IMR-90 (cell line): ENCODE data around the gene TLL1. TPM values are rescaled to one million over a fixed set of nuclear protein-coding genes. Genes with fewer than 3 reads are reported as not detected.

Experiments used
- ATAC-seq: fragments of 200-7000 bp; cut with Tn5 transposase; 2 replicates; pipeline ENCODE4 v1.9.1; 2020; ENCODE audit warnings: low read depth, mild to moderate bottlenecking, moderate library complexity
- BruUV-seq: library from RNA; stranded (reverse); fragments of 400-500 nt; replicated peaks from 2 replicates; lab custom pipeline; 2021; lab: Mats Ljungman, UMichigan
- CTCF ChIA-PET: fragments of 300-600 bp; formaldehyde crosslinking; extraction: SDS; loops from one replicate; lab custom pipeline; 2021; ENCODE audit warnings: antibody characterized with exemption; lab: Yijun Ruan, JAX
- POLR2A ChIA-PET: fragments of 300-600 bp; sonication (Branson Sonifier 250); formaldehyde crosslinking; loops from one replicate; lab custom pipeline; 2022; ENCODE audit warnings: antibody characterized with exemption; ENCODE audit not compliant: unreplicated experiment; lab: Charles Lee
- DNase-seq: peaks from one replicate; pipeline ENCODE4 v3.0.0; 2013
- H2AFZ ChIP-seq: replicated peaks from 2 replicates; pipeline ENCODE3; 2013; ENCODE audit warnings: low read length, mild to moderate bottlenecking; ENCODE audit not compliant: poor library complexity
- H2AK5ac ChIP-seq: 2 replicates; pipeline ENCODE4 v1.6.1; 2013; ENCODE audit warnings: low read depth, low read length, inconsistent platforms
- H2AK9ac ChIP-seq: replicated peaks from 2 replicates; pipeline ENCODE3; 2013; ENCODE audit warnings: mild to moderate bottlenecking, low read depth, low read length, moderate library complexity; ENCODE audit not compliant: poor library complexity
- H2BK120ac ChIP-seq: 2 replicates; pipeline ENCODE4 v1.6.1; 2013; ENCODE audit warnings: low read depth, low read length, inconsistent platforms
- H2BK15ac ChIP-seq: 3 replicates; pipeline ENCODE4 v1.6.1; 2013; ENCODE audit warnings: low read depth, low read length, inconsistent platforms
- H2BK20ac ChIP-seq: 2 replicates; pipeline ENCODE4 v1.6.1; 2013; ENCODE audit warnings: low read depth, mild to moderate bottlenecking, inconsistent platforms, low read length, moderate library complexity
- H2BK5ac ChIP-seq: 2 replicates; pipeline ENCODE4 v1.6.1; 2013; ENCODE audit warnings: mild to moderate bottlenecking, low read depth, low read length, inconsistent platforms; ENCODE audit not compliant: poor library complexity, severe bottlenecking
- H3K14ac ChIP-seq: replicated peaks from 2 replicates; pipeline ENCODE4 v1.6.1; 2013; ENCODE audit warnings: low read depth, low read length, inconsistent platforms
- H3K18ac ChIP-seq: 2 replicates; pipeline ENCODE4 v1.6.1; 2013; ENCODE audit warnings: low read depth, low read length, control low read depth
- H3K23ac ChIP-seq: 2 replicates; pipeline ENCODE4 v1.6.1; 2013; ENCODE audit warnings: low read depth, low read length, inconsistent platforms
- H3K27ac ChIP-seq: 2 replicates; pipeline ENCODE4 v1.5.1; 2013; ENCODE audit warnings: mild to moderate bottlenecking, control low read depth, low read length; ENCODE audit not compliant: insufficient read depth
- H3K27me3 ChIP-seq: 2 replicates; pipeline ENCODE4 v1.6.1; 2013; ENCODE audit warnings: low read length; ENCODE audit not compliant: control insufficient read depth, insufficient read depth
- H3K36me3 ChIP-seq: 2 replicates; pipeline ENCODE4 v1.6.1; 2013; ENCODE audit warnings: low read length, mixed read lengths; ENCODE audit not compliant: control insufficient read depth, insufficient read depth
- H3K4ac ChIP-seq: 2 replicates; pipeline ENCODE4 v1.6.1; 2013; ENCODE audit warnings: low read depth, low read length, inconsistent platforms
- H3K4me1 ChIP-seq: 2 replicates; pipeline ENCODE4 v1.6.1; 2013; ENCODE audit warnings: low read length, mixed read lengths; ENCODE audit not compliant: control insufficient read depth, insufficient read depth
- H3K4me2 ChIP-seq: 2 replicates; pipeline ENCODE4 v1.6.1; 2013; ENCODE audit warnings: low read depth, mild to moderate bottlenecking, control low read depth, low read length, moderate library complexity
- H3K4me3 ChIP-seq: 2 replicates; pipeline ENCODE4 v1.5.1; 2013; ENCODE audit warnings: low read depth, mild to moderate bottlenecking, control low read depth, low read length, moderate library complexity; ENCODE audit not compliant: insufficient read depth
- H3K56ac ChIP-seq: 2 replicates; pipeline ENCODE4 v1.6.1; 2013; ENCODE audit warnings: low read length, inconsistent platforms; ENCODE audit not compliant: insufficient read depth; ENCODE audit errors: extremely low read depth
- H3K79me1 ChIP-seq, 2 experiments: 2 replicates each; pipeline ENCODE4 v1.6.1; 2013; ENCODE audit warnings: low read length in 2 of 2, inconsistent platforms in 1 of 2, low read depth in 1 of 2
- H3K9ac ChIP-seq: 2 replicates; pipeline ENCODE4 v1.6.1; 2013; ENCODE audit warnings: low read depth, low read length, control low read depth
- H3K9me1 ChIP-seq: 2 replicates; pipeline ENCODE4 v1.6.1; 2013; ENCODE audit warnings: low read length, inconsistent platforms; ENCODE audit not compliant: insufficient read depth
- H3K9me3 ChIP-seq: 2 replicates; pipeline ENCODE4 v1.6.1; 2013; ENCODE audit warnings: low read length; ENCODE audit not compliant: control insufficient read depth, insufficient read depth
- H4K20me1 ChIP-seq: 2 replicates; pipeline ENCODE4 v1.6.1; 2013; ENCODE audit warnings: low read length, inconsistent platforms; ENCODE audit not compliant: insufficient read depth
- H4K5ac ChIP-seq: 2 replicates; pipeline ENCODE4 v1.6.1; 2013; ENCODE audit warnings: mild to moderate bottlenecking, low read depth, low read length, control low read depth
- H4K8ac ChIP-seq, 2 experiments: 2 replicates each; pipeline ENCODE4 v1.6.1; 2013; ENCODE audit warnings: low read depth in 2 of 2, low read length in 2 of 2, control low read depth in 1 of 2, inconsistent platforms in 1 of 2
- H4K91ac ChIP-seq: 2 replicates; pipeline ENCODE4 v1.6.1; 2013; ENCODE audit warnings: low read depth, low read length, inconsistent platforms; ENCODE audit not compliant: insufficient read depth
- CEBPB ChIP-seq: IDR thresholded peaks from 2 replicates; pipeline ENCODE4 v1.6.1; 2012; ENCODE audit warnings: low read depth, low read length, improper control_type of control experiment
- CHD1 ChIP-seq: IDR thresholded peaks from 2 replicates; pipeline ENCODE4 v1.6.1; 2012; ENCODE audit warnings: low read depth, low read length, improper control_type of control experiment
- ELK1 ChIP-seq: fragments of 150-350 bp; IDR thresholded peaks from 2 replicates; pipeline ENCODE4 v1.6.1; 2016; ENCODE audit warnings: low read depth, mild to moderate bottlenecking, low read length, moderate library complexity, borderline replicate concordance
- FOS ChIP-seq: fragments of 150-350 bp; IDR thresholded peaks from 2 replicates; pipeline ENCODE4 v1.6.1; 2016; ENCODE audit warnings: low read depth, low read length
- MAZ ChIP-seq: IDR thresholded peaks from 2 replicates; pipeline ENCODE4 v1.6.1; 2012; ENCODE audit warnings: low read depth, mild to moderate bottlenecking, low read length, improper control_type of control experiment, moderate library complexity, borderline replicate concordance
- NFE2L2 ChIP-seq: fragments of 150-350 bp; IDR thresholded peaks from 2 replicates; pipeline ENCODE4 v1.6.1; 2016; ENCODE audit warnings: low read depth, mild to moderate bottlenecking, low read length
- POLR2A ChIP-seq: IDR thresholded peaks from 2 replicates; pipeline ENCODE4 v1.6.1; 2012; ENCODE audit warnings: mild to moderate bottlenecking, low read depth, low read length
- SMC3 ChIP-seq: fragments of 150-350 bp; IDR thresholded peaks from 2 replicates; pipeline ENCODE4 v1.6.1; 2016; ENCODE audit warnings: low read depth, mild to moderate bottlenecking, antibody characterized with exemption, low read length, moderate library complexity
- USF2 ChIP-seq: fragments of 150-350 bp; IDR thresholded peaks from 2 replicates; pipeline ENCODE4 v1.6.1; 2017; ENCODE audit warnings: mild to moderate bottlenecking, antibody characterized with exemption, low read length, low read depth
- WGBS, 2 experiments: methylation state at CpG; one replicate each; pipeline versions ENCODE4 v1.1.5 to v1.1.7; 2013; ENCODE audit warnings: missing lambda C conversion rate in 2 of 2; ENCODE audit not compliant: insufficient read length in 1 of 2; ENCODE audit errors: extremely low coverage in 2 of 2; 5-methylcytosine and 5-hydroxymethylcytosine counted together
- dilution Hi-C: fragments of 300-500 bp; cut with HindIII; formaldehyde crosslinking; loops from one replicate; pipeline ENCODE4 v1.14.3; 2018; ENCODE audit warnings: low sequenced_read_pairs; ENCODE audit not compliant: unreplicated experiment
- in situ Hi-C: fragments of 300-500 bp; cut with MboI; formaldehyde crosslinking; loops from 3 replicates; pipeline ENCODE4 v1.14.3; 2019; ENCODE audit warnings: low sequenced_read_pairs, inconsistent platforms, mixed read lengths
- intact Hi-C: fragments of 100-400 bp; cut with micrococcal nuclease; formaldehyde crosslinking; loops from 2 replicates; pipeline ENCODE4 v1.10.0; 2022
- polyA plus RNA-seq, 3 experiments: library from polyadenylated mRNA; depleted of rRNA; stranded (reverse); fragments of >200 nt; gene quantifications; 2 replicates each; pipeline ENCODE4 v1.2.3, GENCODE V29; 2012; ENCODE audit warnings: low replicate concordance in 1 of 3
- total RNA-seq: library from RNA; depleted of rRNA; stranded (reverse); fragments of >200 nt; gene quantifications from 2 replicates; pipeline ENCODE4 v1.2.3, GENCODE V29; 2012

TLL1 gene
- total and polyA plus RNA-seq, 2 of the 4 experiments (the other 2 are of a cell fraction): not detected

GRCh38 chr4:165972747-165973146 is 99.7 kb downstream of the TLL1 start:
- in situ Hi-C loops: no loop called here
- TF ChIP-seq POLR2A (no peak), SMC3 (no peak), USF2 (no peak), CEBPB (no peak), CHD1 (no peak), MAZ (no peak), FOS (no peak), NFE2L2 (no peak), ELK1 (no peak)
- intact Hi-C loops: no loop called here
- H3K4me3 ChIP-seq: no peak overlapping the region
- H2AK5ac ChIP-seq: no peak overlapping the region
- ATAC-seq (no peak), DNase-seq (no peak)
- H3K27me3 ChIP-seq: no peaks in the 10 kb centered on the region
- H4K91ac ChIP-seq: no peak overlapping the region
- H3K9me3 ChIP-seq: peaks cover 9% of the 10 kb centered on the region
- dilution Hi-C loops: no loop called here
- no peak overlapping the region for H2BK5ac ChIP-seq
- H2AFZ ChIP-seq: no peak overlapping the region
- no peak overlapping the region for H4K8ac ChIP-seq
- H2BK120ac ChIP-seq: no peak overlapping the region
- H3K36me3 ChIP-seq: no peaks in the 10 kb centered on the region
- H3K4me1 ChIP-seq: no peaks in the 10 kb centered on the region
- H3K9me1 ChIP-seq: no peaks in the 10 kb centered on the region
- H4K20me1 ChIP-seq: no peaks in the 10 kb centered on the region
- WGBS, 2 experiments: no CpG with 5 or more reads among the region's 1 CpG
- no peak overlapping the region for H2BK20ac ChIP-seq
- no peak overlapping the region for H3K18ac ChIP-seq
- no peak overlapping the region for H3K14ac ChIP-seq
- H2BK15ac ChIP-seq: no peak overlapping the region
- H3K27ac ChIP-seq: no peak overlapping the region
- no peak overlapping the region for H3K4ac ChIP-seq
- ChIA-PET POLR2A (no interaction called here), CTCF (no interaction called here)
- H3K9ac ChIP-seq: no peak overlapping the region
- H4K5ac ChIP-seq: no peak overlapping the region
- no peaks in the 10 kb centered on the region for H3K79me1 ChIP-seq
- BruUV-seq: no TSS peak
- no peak overlapping the region for H2AK9ac ChIP-seq
- H3K4me2 ChIP-seq: no peak overlapping the region
- H3K23ac ChIP-seq: no peak overlapping the region
- H3K56ac ChIP-seq: no peak overlapping the region
